ENCODE measurements around the gene GNE. TPM values are rescaled to one million over a fixed set of nuclear protein-coding genes. Genes with fewer than 3 reads are reported as not detected.
"Not testable (repeated sequence)": the region's sequence is repeated elsewhere in the genome, so short reads cannot be mapped to it uniquely, and the experiment has no call there.

GNE gene
- 10 to 100 TPM; 12.6 to 18.5 (median 16.0) TPM for total RNA-seq
- 1 to 10 TPM; 6.4 to 7.4 TPM for polyA plus RNA-seq
- 32.2 reads per million, percentile 61 among the genes with 10 or more reads in this experiment for total RNA-seq

GRCh38 chr9:36258208-36258995, at the start of gene GNE:
Gene GNE, minus strand, starts transcription at chr9:36258448. Its CDS starts 9,093 bp downstream, at chr9:36249355.
- Histone ChIP-seq H3K4me1 (ENCODE audit: control insufficient read depth in 2 of 2, insufficient read depth in 2 of 2, low read length in 2 of 2) (peaks cover 7 to 9% of the 10 kb centered on the region in 2 donors), H3K9me3 (ENCODE audit: control insufficient read depth in 2 of 3, low read length in 3 of 3) (no peaks in the 10 kb centered on the region), H3K36me3 (ENCODE audit: control insufficient read depth in 2 of 3, insufficient read depth in 3 of 3, low read length in 3 of 3) (peaks cover 0 to 5% (median 0%) of the 10 kb centered on the region in 3 experiments), H3K27me3 (ENCODE audit: control insufficient read depth in 2 of 2, insufficient read depth in 2 of 2, low read length in 2 of 2) (no peaks in the 10 kb centered on the region), H3K27ac (ENCODE audit: low read depth, low read length) (peak within 1 kb of the TSS; percentile 93), H3K4me3 (ENCODE audit: low read length) (peak within 1 kb of the TSS; percentile 98)
- DNase-seq (peak; percentile 92 to 99 (median 96)), ATAC-seq (peak; percentile 96)
- H3K4me3 Mint-ChIP-seq: peak within 1 kb of the TSS; percentile 96 to 100 (median 98)
- peaks cover 0 to 2% (median 0%) of the 10 kb centered on the region in 5 donors for H3K27me3 Mint-ChIP-seq
- intact Hi-C loops (cut with micrococcal nuclease): loop anchor here (1.0 to 5.0 kb wide), 11 partner anchors 68 to 1207 kb away; partner anchors contain the start of genes CLTA (in 2 of the 2), RNF38 (in 2 of the 2), GLIPR2 (in 1 of the 2) and MELK (in 1 of the 2)
- POLR2A ChIA-PET: interaction anchor here (0.6 to 2.2 kb wide), 6 partner anchors 10 to 143 kb away, joined by 3 to 8 read pairs (median 4); partner anchors contain the start of gene CLTA
- peaks cover 0 to 14% (median 12%) of the 10 kb centered on the region in 7 donors for H3K4me1 Mint-ChIP-seq
- H3K36me3 Mint-ChIP-seq: peaks cover 0 to 4% (median 0%) of the 10 kb centered on the region in 5 donors
- H3K9me3 Mint-ChIP-seq: no peaks in the 10 kb centered on the region
- CTCF ChIA-PET: interaction anchor here (0.6 to 1.6 kb wide), 3 partner anchors 68 to 191 kb away, joined by 3 to 4 read pairs (median 3); partner anchors contain the start of gene CLTA
- H3K27ac Mint-ChIP-seq: peak within 1 kb of the TSS; percentile 92 to 98 (median 96)

GRCh38 chr9:36306471-36307306, 48.4 kb upstream of the GNE start:
- CTCF ChIA-PET: interaction anchor here (1.0 kb wide), 1 partner anchor 22 kb away, joined by 3 read pairs; no protein-coding TSS in a partner anchor
- POLR2A ChIA-PET: no interaction called here
- no peaks in the 10 kb centered on the region for H3K36me3 ChIP-seq (ENCODE audit: control insufficient read depth in 2 of 3, insufficient read depth in 3 of 3, low read length in 3 of 3)
- ATAC-seq (no peak), DNase-seq (peak in 2 of 9 donors; percentile 6 to 8)
- H3K27me3 ChIP-seq (ENCODE audit: control insufficient read depth in 2 of 2, insufficient read depth in 2 of 2, low read length in 2 of 2): no peaks in the 10 kb centered on the region
- H3K4me3 Mint-ChIP-seq: peak overlapping the region in 9 of 10 donors; percentile 4 to 84 (median 49)
- no peak overlapping the region for H3K4me3 ChIP-seq (ENCODE audit: low read length)
- peak overlapping the region; percentile 21 for H3K27ac ChIP-seq (ENCODE audit: low read depth, low read length)
- H3K4me1 Mint-ChIP-seq: peaks cover 6 to 24% (median 13%) of the 10 kb centered on the region in 7 donors
- H3K9me3 Mint-ChIP-seq: peaks cover 0 to 1% (median 0%) of the 10 kb centered on the region in 11 donors
- H3K27me3 Mint-ChIP-seq: no peaks in the 10 kb centered on the region
- peak overlapping the region in 8 of 9 donors; percentile 34 to 84 (median 64) for H3K27ac Mint-ChIP-seq
- H3K9me3 ChIP-seq (ENCODE audit: control insufficient read depth in 2 of 3, low read length in 3 of 3): no peaks in the 10 kb centered on the region
- peaks cover 0 to 4% (median 0%) of the 10 kb centered on the region in 5 donors for H3K36me3 Mint-ChIP-seq
- intact Hi-C loops (cut with micrococcal nuclease): no loop called here
- H3K4me1 ChIP-seq (ENCODE audit: control insufficient read depth in 2 of 2, insufficient read depth in 2 of 2, low read length in 2 of 2): peaks cover 0 to 10% of the 10 kb centered on the region in 2 donors

- peak overlapping the region in 1 of 9 donors; percentile 18 for H3K27ac Mint-ChIP-seq
- CTCF ChIA-PET: interaction anchor here (0.7 kb wide), 2 partner anchors 9 to 189 kb away, joined by 4 to 5 read pairs; no protein-coding TSS in a partner anchor
Measured at GRCh38 chr9:36304366-36304765, 46.1 kb upstream of the GNE start.

GRCh38 chr9:36301227-36301626, 43.0 kb upstream of the GNE start:
- Histone ChIP-seq H3K27ac (ENCODE audit: low read depth, low read length) (no peak overlapping the region), H3K36me3 (ENCODE audit: control insufficient read depth in 2 of 3, insufficient read depth in 3 of 3, low read length in 3 of 3) (no peaks in the 10 kb centered on the region), H3K27me3 (ENCODE audit: control insufficient read depth in 2 of 2, insufficient read depth in 2 of 2, low read length in 2 of 2) (no peaks in the 10 kb centered on the region), H3K9me3 (ENCODE audit: control insufficient read depth in 2 of 3, low read length in 3 of 3) (no peaks in the 10 kb centered on the region), H3K4me1 (ENCODE audit: control insufficient read depth in 2 of 2, insufficient read depth in 2 of 2, low read length in 2 of 2) (peaks cover 0 to 2% of the 10 kb centered on the region in 2 donors), H3K4me3 (ENCODE audit: low read length) (no peak overlapping the region)
- Mint-ChIP-seq H3K9me3 (peaks cover 0 to 1% (median 0%) of the 10 kb centered on the region in 11 donors), H3K4me1 (peaks cover 0 to 11% (median 5%) of the 10 kb centered on the region in 7 donors), H3K4me3 (no peak overlapping the region), H3K27me3 (no peaks in the 10 kb centered on the region), H3K27ac (no peak overlapping the region), H3K36me3 (peaks cover 0 to 10% (median 0%) of the 10 kb centered on the region in 5 donors)
- ChIA-PET POLR2A (no interaction called here), CTCF (no interaction called here)
- intact Hi-C loops (cut with micrococcal nuclease): no loop called here
- DNase-seq (no peak), ATAC-seq (no peak)

More at GRCh38 chr9:36304366-36304765, 46.1 kb upstream of the GNE start:
- H3K9me3 ChIP-seq (ENCODE audit: control insufficient read depth in 2 of 3, low read length in 3 of 3); H3K4me3 Mint-ChIP-seq; H3K27me3 ChIP-seq (ENCODE audit: control insufficient read depth in 2 of 2, insufficient read depth in 2 of 2, low read length in 2 of 2); H3K27ac ChIP-seq (ENCODE audit: low read depth, low read length); H3K27me3 Mint-ChIP-seq; POLR2A ChIA-PET; H3K4me3 ChIP-seq (ENCODE audit: low read length); DNase-seq; H3K4me1 ChIP-seq (ENCODE audit: control insufficient read depth in 2 of 2, insufficient read depth in 2 of 2, low read length in 2 of 2); ATAC-seq; H3K9me3 Mint-ChIP-seq; H3K36me3 ChIP-seq (ENCODE audit: control insufficient read depth in 2 of 3, insufficient read depth in 3 of 3, low read length in 3 of 3); H3K36me3 Mint-ChIP-seq; intact Hi-C loops (cut with micrococcal nuclease): not testable (repeated sequence)
- H3K4me1 Mint-ChIP-seq: peaks cover 6 to 24% (median 13%) of the 10 kb centered on the region in 7 donors

- Mint-ChIP-seq H3K27me3 (peaks cover 0 to 4% (median 0%) of the 10 kb centered on the region in 5 donors), H3K36me3 (peaks cover 0 to 8% (median 0%) of the 10 kb centered on the region in 5 donors), H3K9me3 (peaks cover 0 to 1% (median 0%) of the 10 kb centered on the region in 11 donors), H3K4me1 (no peaks in the 10 kb centered on the region), H3K27ac (no peak overlapping the region), H3K4me3 (no peak overlapping the region)
- Histone ChIP-seq H3K4me3 (ENCODE audit: low read length) (no peak overlapping the region), H3K9me3 (ENCODE audit: control insufficient read depth in 2 of 3, low read length in 3 of 3) (no peaks in the 10 kb centered on the region), H3K4me1 (ENCODE audit: control insufficient read depth in 2 of 2, insufficient read depth in 2 of 2, low read length in 2 of 2) (no peaks in the 10 kb centered on the region), H3K27me3 (ENCODE audit: control insufficient read depth in 2 of 2, insufficient read depth in 2 of 2, low read length in 2 of 2) (no peaks in the 10 kb centered on the region), H3K36me3 (ENCODE audit: control insufficient read depth in 2 of 3, insufficient read depth in 3 of 3, low read length in 3 of 3) (no peaks in the 10 kb centered on the region), H3K27ac (ENCODE audit: low read depth, low read length) (no peak overlapping the region)
- CTCF ChIA-PET: no interaction called here
- intact Hi-C loops (cut with micrococcal nuclease): no loop called here
- no peak for ATAC-seq
- DNase-seq: no peak
- POLR2A ChIA-PET: no interaction called here
Measured at GRCh38 chr9:36298566-36298965, 40.3 kb upstream of the GNE start.

- intact Hi-C loops (cut with micrococcal nuclease): no loop called here
- no peak overlapping the region for H3K4me3 Mint-ChIP-seq
- no peaks in the 10 kb centered on the region for H3K4me1 Mint-ChIP-seq
- Histone ChIP-seq H3K4me3 (ENCODE audit: low read length) (no peak overlapping the region), H3K9me3 (ENCODE audit: control insufficient read depth in 2 of 3, low read length in 3 of 3) (no peaks in the 10 kb centered on the region), H3K27me3 (ENCODE audit: control insufficient read depth in 2 of 2, insufficient read depth in 2 of 2, low read length in 2 of 2) (no peaks in the 10 kb centered on the region), H3K4me1 (ENCODE audit: control insufficient read depth in 2 of 2, insufficient read depth in 2 of 2, low read length in 2 of 2) (no peaks in the 10 kb centered on the region), H3K27ac (ENCODE audit: low read depth, low read length) (no peak overlapping the region), H3K36me3 (ENCODE audit: control insufficient read depth in 2 of 3, insufficient read depth in 3 of 3, low read length in 3 of 3) (no peaks in the 10 kb centered on the region)
- CTCF ChIA-PET: no interaction called here
- H3K27me3 Mint-ChIP-seq: peaks cover 0 to 4% (median 0%) of the 10 kb centered on the region in 5 donors
- no peaks in the 10 kb centered on the region for H3K9me3 Mint-ChIP-seq
- ATAC-seq: no peak
- peaks cover 0 to 9% (median 0%) of the 10 kb centered on the region in 5 donors for H3K36me3 Mint-ChIP-seq
- no peak for DNase-seq
- H3K27ac Mint-ChIP-seq: no peak overlapping the region
- POLR2A ChIA-PET: no interaction called here
Measured at GRCh38 chr9:36297798-36298197, 39.5 kb upstream of the GNE start.

All from naive thymus-derived CD4-positive, alpha-beta T cell (primary cell).